GM06990 (cell line): ENCODE data around the gene PRKAG1.

Experiments
- DNase-seq: peaks from one replicate; pipeline ENCODE4 v3.0.0-alpha.2; 2011; ENCODE audit not compliant: insufficient read length; ENCODE audit errors: extremely low read depth
- H3K27me3 ChIP-seq: replicated peaks from 2 replicates; pipeline ENCODE4 v1.6.0; 2011; ENCODE audit warnings: low read length; ENCODE audit not compliant: control insufficient read depth, insufficient read depth
- H3K36me3 ChIP-seq: 2 replicates; pipeline ENCODE4 v1.5.1; 2011; ENCODE audit warnings: low read length; ENCODE audit not compliant: control insufficient read depth, insufficient read depth
- H3K4me3 ChIP-seq: replicated peaks from 2 replicates; pipeline ENCODE4 v1.5.1; 2011; ENCODE audit warnings: low read depth, mild to moderate bottlenecking, control low read depth, low read length
- TF ChIP-seq, protein P1 (sequence below): IDR thresholded peaks from 2 replicates; pipeline ENCODE4 v1.5.1; 2011; ENCODE audit warnings: low read length, control low read depth, mild to moderate bottlenecking, inconsistent platforms; ENCODE audit not compliant: insufficient read depth, poor library complexity, severe bottlenecking

Gene PRKAG1

DNA sequence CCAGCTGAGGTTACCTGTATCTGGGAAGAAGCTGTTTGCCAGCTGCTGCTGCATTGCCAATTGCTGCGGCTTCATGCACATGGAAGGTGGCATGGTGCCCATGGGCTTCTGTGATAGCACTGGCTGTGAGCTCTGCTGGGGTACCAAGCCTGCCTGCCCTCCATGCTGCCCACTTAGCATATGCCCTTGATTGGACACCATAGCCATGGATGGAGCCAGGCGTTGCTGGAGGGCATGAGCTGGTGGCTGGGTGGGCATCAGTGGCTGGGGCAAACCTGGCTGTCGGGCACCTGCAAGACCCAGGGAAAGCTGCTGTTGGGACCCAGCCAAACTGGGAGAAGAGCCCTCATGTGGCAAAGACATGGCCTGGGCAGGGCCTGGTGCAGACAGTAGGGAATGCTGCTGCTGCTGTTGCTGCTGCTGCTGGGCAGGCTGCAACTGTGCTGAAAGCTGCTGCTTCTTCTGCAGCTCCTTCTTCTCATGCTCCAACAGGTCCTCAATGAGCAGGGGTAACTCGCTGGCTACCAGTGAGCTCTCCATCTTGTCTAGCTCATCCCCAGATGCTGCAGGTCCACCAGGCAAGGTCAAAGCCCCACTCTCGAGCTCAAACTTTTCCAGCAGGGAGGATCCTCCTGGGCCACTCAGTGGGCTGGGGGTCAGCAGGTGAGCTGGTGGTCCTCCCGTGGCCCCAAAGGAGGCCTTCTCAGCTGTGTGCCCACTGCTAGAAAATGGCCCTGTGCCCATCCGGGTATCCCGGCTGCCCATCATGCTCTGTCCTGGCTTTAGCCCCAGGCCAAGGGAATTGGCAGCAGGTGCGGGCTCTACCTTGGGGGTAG is 18.8 kb upstream of the PRKAG1 start:
- Histone ChIP-seq H3K36me3 (peaks cover 64% of the 10 kb centered on the region), H3K4me3 (no peak overlapping the region), H3K27me3 (no peaks in the 10 kb centered on the region)
- TF ChIP-seq, protein P1, sequence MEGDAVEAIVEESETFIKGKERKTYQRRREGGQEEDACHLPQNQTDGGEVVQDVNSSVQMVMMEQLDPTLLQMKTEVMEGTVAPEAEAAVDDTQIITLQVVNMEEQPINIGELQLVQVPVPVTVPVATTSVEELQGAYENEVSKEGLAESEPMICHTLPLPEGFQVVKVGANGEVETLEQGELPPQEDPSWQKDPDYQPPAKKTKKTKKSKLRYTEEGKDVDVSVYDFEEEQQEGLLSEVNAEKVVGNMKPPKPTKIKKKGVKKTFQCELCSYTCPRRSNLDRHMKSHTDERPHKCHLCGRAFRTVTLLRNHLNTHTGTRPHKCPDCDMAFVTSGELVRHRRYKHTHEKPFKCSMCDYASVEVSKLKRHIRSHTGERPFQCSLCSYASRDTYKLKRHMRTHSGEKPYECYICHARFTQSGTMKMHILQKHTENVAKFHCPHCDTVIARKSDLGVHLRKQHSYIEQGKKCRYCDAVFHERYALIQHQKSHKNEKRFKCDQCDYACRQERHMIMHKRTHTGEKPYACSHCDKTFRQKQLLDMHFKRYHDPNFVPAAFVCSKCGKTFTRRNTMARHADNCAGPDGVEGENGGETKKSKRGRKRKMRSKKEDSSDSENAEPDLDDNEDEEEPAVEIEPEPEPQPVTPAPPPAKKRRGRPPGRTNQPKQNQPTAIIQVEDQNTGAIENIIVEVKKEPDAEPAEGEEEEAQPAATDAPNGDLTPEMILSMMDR, result no peak
- DNase-seq, result no peak

DNA sequence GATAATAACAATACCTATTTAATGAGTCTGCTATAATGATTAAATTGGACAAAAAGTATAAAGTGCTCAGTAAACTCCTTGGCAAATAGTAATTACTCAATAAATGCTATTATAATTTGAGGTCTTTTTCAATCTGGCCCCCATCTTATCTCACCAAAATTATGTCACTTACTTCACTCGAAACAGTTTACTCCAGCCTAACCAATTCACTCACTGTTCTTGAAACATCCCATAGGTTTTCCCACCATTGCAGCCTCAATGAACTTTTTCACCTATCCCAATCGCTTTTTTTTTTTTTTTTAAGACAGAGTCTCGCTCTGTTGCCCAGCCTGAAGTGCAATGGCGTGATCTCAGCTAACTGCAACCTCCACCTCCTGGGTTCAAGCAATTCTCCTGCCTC is 17.5 kb upstream of the PRKAG1 start:
- Histone ChIP-seq H3K27me3 (no peaks in the 10 kb centered on the region), H3K36me3 (peaks cover 66% of the 10 kb centered on the region), H3K4me3 (no peak overlapping the region)
- TF ChIP-seq, protein P1, result no peak
- no peak for DNase-seq

DNA sequence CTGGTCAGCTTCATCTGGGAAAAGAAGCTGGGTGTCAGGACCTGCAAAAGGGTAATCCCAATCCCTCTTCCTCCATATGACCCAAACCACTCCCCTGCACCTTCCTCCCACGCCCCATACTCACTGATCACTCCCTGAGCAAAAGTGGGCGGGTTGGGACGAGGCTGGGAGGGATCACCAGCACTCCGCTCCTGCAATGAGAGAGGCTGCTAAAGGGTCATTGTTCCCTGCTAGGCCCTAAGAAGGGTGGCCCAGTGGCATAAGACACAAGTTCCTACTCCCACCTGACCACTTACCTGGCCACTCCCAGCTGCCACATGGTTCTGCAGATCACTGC is 15.7 kb upstream of the PRKAG1 start:
- no peak for DNase-seq
- TF ChIP-seq, protein P1, result no peak
- Histone ChIP-seq H3K4me3 (no peak overlapping the region), H3K36me3 (peaks cover 63% of the 10 kb centered on the region), H3K27me3 (no peaks in the 10 kb centered on the region)

DNA sequence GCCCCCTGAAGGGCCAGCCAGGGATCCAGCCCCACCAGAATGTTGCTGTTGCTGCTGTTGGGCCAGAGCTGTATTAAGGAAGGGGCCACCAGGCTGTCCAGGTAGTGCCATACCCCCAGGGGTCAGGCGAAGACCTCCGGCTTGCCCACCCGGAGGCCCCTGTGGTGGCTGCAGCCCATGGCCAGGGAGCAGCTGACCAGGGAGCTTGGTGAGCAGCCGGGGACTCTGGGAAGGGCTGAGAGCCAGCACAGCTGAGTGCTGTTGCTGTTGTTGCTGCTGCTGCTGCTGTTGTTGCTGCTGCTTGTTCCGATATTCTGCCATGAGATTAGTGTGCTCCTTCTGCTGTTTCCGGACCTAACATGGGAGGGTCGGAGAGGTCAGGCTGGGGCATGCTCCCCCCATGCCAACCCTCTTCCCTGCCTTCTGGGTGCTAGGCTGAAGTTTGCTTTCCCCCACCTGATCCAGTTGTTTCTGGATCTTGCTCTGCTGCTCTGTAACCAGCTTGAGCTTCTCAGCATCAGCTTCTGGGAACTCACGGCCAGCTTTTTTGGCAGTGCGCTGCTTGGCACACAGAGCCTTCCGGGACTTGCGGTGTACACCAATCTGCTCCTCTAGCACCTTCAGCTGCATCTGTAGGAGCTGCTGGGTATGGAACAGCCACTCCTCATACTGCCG is 15.2 kb upstream of the PRKAG1 start:
- Histone ChIP-seq H3K27me3 (no peaks in the 10 kb centered on the region), H3K4me3 (no peak overlapping the region), H3K36me3 (peaks cover 66% of the 10 kb centered on the region)
- TF ChIP-seq, protein P1, result no peak
- no peak for DNase-seq

DNA sequence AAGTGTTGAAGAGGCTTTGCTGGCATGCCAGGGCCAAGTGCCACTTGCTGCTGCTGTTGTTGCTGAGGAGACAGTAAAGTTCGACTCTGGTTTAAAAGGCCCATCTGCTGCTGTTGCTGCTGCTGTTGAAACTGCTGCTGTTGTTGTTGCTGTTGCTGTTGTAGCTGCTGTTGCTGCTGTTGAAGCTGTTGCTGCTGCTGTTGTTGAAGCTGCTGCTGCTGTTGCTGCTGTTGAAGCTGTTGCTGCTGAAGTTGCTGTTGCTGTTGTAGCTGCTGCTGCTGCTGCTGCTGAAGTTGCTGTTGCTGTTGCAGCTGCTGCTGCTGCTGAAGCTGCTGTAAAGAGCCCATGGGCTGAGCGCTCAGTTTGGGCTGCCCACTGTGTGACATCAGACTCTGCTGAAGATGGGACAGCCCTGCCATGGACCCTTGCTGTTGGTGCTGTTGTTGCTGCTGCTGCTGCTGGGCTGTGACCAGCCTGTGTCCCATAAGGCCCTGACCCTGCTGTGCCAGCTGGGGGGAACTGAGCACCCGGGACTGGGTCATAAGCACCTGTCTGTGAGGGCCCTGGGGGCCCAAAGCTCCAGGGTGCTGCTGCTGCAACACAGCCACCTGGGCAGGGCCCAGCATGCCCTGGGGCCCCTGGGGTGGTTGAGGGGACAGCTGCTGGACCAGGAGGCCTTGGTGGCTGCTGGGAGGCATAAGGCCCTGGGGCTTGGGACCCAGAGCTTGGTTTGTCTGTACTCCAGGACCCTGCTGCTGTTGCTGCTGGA is 14.3 kb upstream of the PRKAG1 start:
- Histone ChIP-seq H3K27me3 (no peaks in the 10 kb centered on the region), H3K36me3 (peaks cover 61% of the 10 kb centered on the region), H3K4me3 (no peak overlapping the region)
- TF ChIP-seq, protein P1, result no peak
- no peak for DNase-seq
